ENCODE data around the gene SKAP1. TPM values are rescaled to one million over a fixed set of nuclear protein-coding genes. Genes with fewer than 3 reads are reported as not detected.

The SKAP1 gene
- total and polyA plus RNA-seq, 8 donors: 1.2 to 3.0 (median 1.8) TPM

- no peak for DNase-seq
- ATAC-seq: no peak
- TF ChIP-seq CTCF (IDR thresholded peaks at IDR 0.05): no peak
- Histone ChIP-seq H3K36me3 (no peaks in the 10 kb centered on the region), H3K4me3 (no peak overlapping the region), H3K9me3 (no peaks in the 10 kb centered on the region), H3K27ac (no peak overlapping the region), H3K4me1 (no peaks in the 10 kb centered on the region), H3K27me3 (peaks cover 0 to 67% of the 10 kb centered on the region in 2 donors)
- intact Hi-C loops (cut with DNase I): no loop called here
Observed at GRCh38 chr17:48378708-48379392, 51.2 kb downstream of the SKAP1 start.

GRCh38 chr17:48378238-48378637 lies 51.8 kb downstream of the SKAP1 start:
- peaks cover 0 to 70% of the 10 kb centered on the region in 2 donors for H3K27me3 ChIP-seq
- ATAC-seq (no peak), DNase-seq (no peak)
- H3K4me1 ChIP-seq: no peaks in the 10 kb centered on the region
- intact Hi-C loops (cut with DNase I): no loop called here
- H3K9me3 ChIP-seq: no peaks in the 10 kb centered on the region
- no peaks in the 10 kb centered on the region for H3K36me3 ChIP-seq
- TF ChIP-seq CTCF (IDR thresholded peaks at IDR 0.05): no peak
- H3K4me3 ChIP-seq: no peak overlapping the region
- H3K27ac ChIP-seq: no peak overlapping the region

- intact Hi-C loops (cut with DNase I): no loop called here
- no peaks in the 10 kb centered on the region for H3K36me3 ChIP-seq
- DNase-seq (no peak), ATAC-seq (no peak)
- H3K4me3 ChIP-seq: no peak overlapping the region
- H3K4me1 ChIP-seq: no peaks in the 10 kb centered on the region
- no peaks in the 10 kb centered on the region for H3K9me3 ChIP-seq
- H3K27ac ChIP-seq: no peak overlapping the region
- no peak for TF ChIP-seq CTCF (IDR thresholded peaks at IDR 0.05)
- H3K27me3 ChIP-seq: peaks cover 0 to 82% of the 10 kb centered on the region in 2 donors
Observed at GRCh38 chr17:48376682-48377325, 53.2 kb downstream of the SKAP1 start.

- Histone ChIP-seq H3K9me3 (no peaks in the 10 kb centered on the region), H3K4me3 (no peak overlapping the region), H3K36me3 (no peaks in the 10 kb centered on the region), H3K4me1 (no peaks in the 10 kb centered on the region), H3K27ac (no peak overlapping the region), H3K27me3 (peaks cover 0 to 71% of the 10 kb centered on the region in 2 donors)
- no peak for TF ChIP-seq CTCF (IDR thresholded peaks at IDR 0.05)
- intact Hi-C loops (cut with DNase I): no loop called here
- ATAC-seq: no peak
- no peak for DNase-seq
Observed at GRCh38 chr17:48375356-48375755, 54.7 kb downstream of the SKAP1 start.

- intact Hi-C loops (cut with DNase I): no loop called here
- peak; percentile 88 for ATAC-seq
Observed at GRCh38 chr17:48374650-48375230, 55.3 kb downstream of the SKAP1 start.

More at GRCh38 chr17:48374650-48375230, 55.3 kb downstream of the SKAP1 start:
- no peak for DNase-seq
- H3K4me1 ChIP-seq: no peaks in the 10 kb centered on the region
- H3K27me3 ChIP-seq: peaks cover 0 to 71% of the 10 kb centered on the region in 2 donors
- H3K27ac ChIP-seq: no peak overlapping the region
- H3K36me3 ChIP-seq: no peaks in the 10 kb centered on the region
- no peaks in the 10 kb centered on the region for H3K9me3 ChIP-seq
- TF ChIP-seq CTCF (IDR thresholded peaks at IDR 0.05): peak; percentile 41 to 62
- no peak overlapping the region for H3K4me3 ChIP-seq
